ENCODE data around the gene ITIH5.
"Not testable (repeated sequence)": the region's sequence is repeated elsewhere in the genome, so short reads cannot be mapped to it uniquely, and the experiment has no call there.

The ITIH5 gene

GRCh38 chr10:7687228-7687907 is 20.6 kb upstream of the ITIH5 start:
- peak; percentile 80 to 82 for DNase-seq

- no peak for DNase-seq
Measured at GRCh38 chr10:7686351-7687171, 19.8 kb upstream of the ITIH5 start.

- DNase-seq, result not testable (repeated sequence)
Measured at GRCh38 chr10:7680078-7680477, 13.3 kb upstream of the ITIH5 start.

GRCh38 chr10:7679256-7679655 is 12.5 kb upstream of the ITIH5 start:
- DNase-seq, result no peak

- DNase-seq, result no peak
Measured at GRCh38 chr10:7672341-7673134, 5.8 kb upstream of the ITIH5 start.

- no peak for DNase-seq
Measured at GRCh38 chr10:7670157-7670556, 3.4 kb upstream of the ITIH5 start.

GRCh38 chr10:7667262-7668141 is 736 bp upstream of the ITIH5 start:
- DNase-seq, result no peak

GRCh38 chr10:7665767-7666166 is 999 bp downstream of the ITIH5 start:
- DNase-seq, result no peak

GRCh38 chr10:7664707-7665106 is 2.1 kb downstream of the ITIH5 start:
- DNase-seq, result no peak

- DNase-seq, result no peak
Measured at GRCh38 chr10:7662522-7662921, 4.2 kb downstream of the ITIH5 start.

GRCh38 chr10:7659560-7659959 is 7.2 kb downstream of the ITIH5 start:
- DNase-seq, result no peak

GRCh38 chr10:7657552-7657951 is 9.2 kb downstream of the ITIH5 start:
- no peak for DNase-seq

- not testable (repeated sequence) for DNase-seq
Measured at GRCh38 chr10:7657079-7657478, 9.7 kb downstream of the ITIH5 start.

GRCh38 chr10:7651853-7652470 is 14.8 kb downstream of the ITIH5 start:
- no peak for DNase-seq

- DNase-seq, result no peak
Measured at GRCh38 chr10:7649673-7650300, 17.0 kb downstream of the ITIH5 start.

- no peak for DNase-seq
Measured at GRCh38 chr10:7647062-7647664, 19.6 kb downstream of the ITIH5 start.

GRCh38 chr10:7642491-7643011 is 24.2 kb downstream of the ITIH5 start:
- DNase-seq, result no peak

GRCh38 chr10:7635408-7636125 is 31.2 kb downstream of the ITIH5 start:
- DNase-seq, result no peak

- no peak for DNase-seq
Measured at GRCh38 chr10:7634142-7634894, 32.4 kb downstream of the ITIH5 start.

All from activated T-cell treated with anti-CD3 and anti-CD28 coated beads, Interleukin-2, amount 50 U/mL, for 48 hours (primary cell).